KG1 (cell line): Measurements from ENCODE around the gene UGGT2.
"Not testable (repeated sequence)": the region's sequence is repeated elsewhere in the genome, so short reads cannot be mapped to it uniquely, and the experiment has no call there.

Source experiments
- DNase-seq: peaks from one replicate; lab custom pipeline; 2025; lab: John Stamatoyannopoulos, UW

The UGGT2 gene

DNA sequence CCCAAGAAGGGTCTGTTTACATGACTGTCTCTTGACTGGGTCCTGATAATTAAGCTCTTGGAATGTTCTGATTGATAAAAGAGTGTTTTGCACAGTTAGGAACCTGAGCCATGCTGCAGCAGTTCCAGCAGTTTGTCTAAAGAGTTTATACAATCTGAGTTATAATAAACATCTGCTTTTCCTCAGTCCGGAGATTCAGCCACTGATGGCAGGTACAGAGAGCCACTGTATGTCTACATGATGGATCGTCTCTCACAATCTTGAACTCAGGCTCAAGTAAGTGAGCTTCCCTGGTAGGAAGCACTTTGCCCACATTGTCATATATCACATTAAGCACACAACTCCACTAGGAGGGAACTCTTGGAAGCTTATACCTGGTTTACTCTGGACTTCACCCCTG is 84.3 kb downstream of the UGGT2 start:
- no peak for DNase-seq

- no peak for DNase-seq
Measured at GRCh38 chr13:95957331-95957730, 95.9 kb downstream of the UGGT2 start.

DNA sequence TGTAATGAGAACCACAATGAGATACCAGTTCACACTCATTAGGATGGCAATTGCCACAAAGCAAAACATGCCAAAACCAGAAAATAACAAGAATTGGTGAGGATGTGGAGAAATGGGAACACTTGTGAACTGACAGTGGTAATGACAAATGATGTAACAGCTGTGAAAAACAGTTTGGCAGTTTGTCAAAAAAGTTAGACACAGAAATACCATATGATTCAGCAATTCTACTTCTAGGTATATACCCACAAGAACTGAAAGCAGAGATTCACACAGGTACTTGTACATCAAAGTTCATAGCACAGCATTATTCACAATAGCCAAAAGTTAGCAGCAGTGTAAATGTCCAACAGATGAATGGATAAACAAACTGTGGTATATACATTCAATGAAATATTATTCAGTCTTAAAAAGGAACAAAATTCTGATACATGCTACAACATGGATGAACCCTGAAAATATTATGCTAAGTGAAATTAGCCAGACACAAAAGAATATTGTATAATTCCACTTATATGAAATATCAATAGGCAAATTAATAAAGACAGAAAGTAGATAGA is 96.5 kb downstream of the UGGT2 start:
- no peak for DNase-seq

- no peak for DNase-seq
Measured at GRCh38 chr13:95955719-95956118, 97.5 kb downstream of the UGGT2 start.

GRCh38 chr13:95955255-95955654 is 97.9 kb downstream of the UGGT2 start:
- DNase-seq = no peak

- no peak for DNase-seq
Measured at GRCh38 chr13:95954266-95954665, 98.9 kb downstream of the UGGT2 start.

GRCh38 chr13:95950103-95950502 is 103.1 kb downstream of the UGGT2 start:
- DNase-seq = no peak

DNA sequence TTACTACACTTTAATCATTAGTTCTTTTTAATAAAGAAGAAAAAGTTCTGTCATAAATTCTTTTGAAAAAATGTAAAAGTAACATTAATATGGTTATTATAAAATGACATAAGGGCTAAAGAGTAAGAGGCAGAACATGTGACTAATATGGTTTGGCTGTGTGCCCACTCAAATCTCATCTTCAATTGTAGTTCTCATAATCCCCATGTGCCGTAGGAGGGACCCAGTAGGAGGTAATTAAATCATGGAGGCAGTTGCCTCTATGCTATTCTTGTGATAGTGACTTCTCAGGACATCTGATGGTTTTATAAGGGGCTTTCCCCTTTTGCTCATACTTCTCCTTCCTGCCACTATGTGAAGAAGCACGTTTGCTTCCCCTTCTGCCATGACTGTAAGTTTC is 104.5 kb downstream of the UGGT2 start:
- DNase-seq = no peak

DNA sequence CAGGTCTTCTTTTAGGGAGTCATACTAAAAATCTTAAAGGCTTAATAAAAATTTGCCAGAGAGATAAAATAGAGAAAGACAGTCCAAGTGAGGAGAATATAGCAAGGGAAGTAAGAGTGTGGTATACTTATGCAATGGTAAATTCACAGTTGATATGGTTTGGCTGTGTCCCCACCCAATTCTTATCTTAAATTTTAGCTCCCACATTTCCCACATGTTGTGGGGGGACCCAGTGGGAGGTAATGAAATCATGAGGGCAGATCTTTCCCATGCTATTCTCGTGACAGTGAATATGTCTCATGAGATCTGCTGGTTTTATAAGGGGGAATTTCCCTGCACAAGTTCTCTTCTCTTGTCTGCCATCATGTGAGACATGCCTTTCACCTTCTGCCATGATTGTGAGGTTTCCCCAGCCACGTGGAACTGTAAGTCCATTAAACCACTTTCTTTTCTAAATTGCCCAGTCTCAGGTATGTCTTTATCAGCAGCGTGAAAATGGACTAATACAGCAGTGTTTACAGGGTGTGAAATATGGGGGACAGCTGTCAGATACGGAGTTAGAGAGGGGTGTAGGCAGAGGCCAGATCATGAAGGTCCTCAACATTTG is 115.4 kb downstream of the UGGT2 start:
- DNase-seq = no peak

GRCh38 chr13:95931300-95932025 is 121.7 kb downstream of the UGGT2 start:
- no peak for DNase-seq

DNA sequence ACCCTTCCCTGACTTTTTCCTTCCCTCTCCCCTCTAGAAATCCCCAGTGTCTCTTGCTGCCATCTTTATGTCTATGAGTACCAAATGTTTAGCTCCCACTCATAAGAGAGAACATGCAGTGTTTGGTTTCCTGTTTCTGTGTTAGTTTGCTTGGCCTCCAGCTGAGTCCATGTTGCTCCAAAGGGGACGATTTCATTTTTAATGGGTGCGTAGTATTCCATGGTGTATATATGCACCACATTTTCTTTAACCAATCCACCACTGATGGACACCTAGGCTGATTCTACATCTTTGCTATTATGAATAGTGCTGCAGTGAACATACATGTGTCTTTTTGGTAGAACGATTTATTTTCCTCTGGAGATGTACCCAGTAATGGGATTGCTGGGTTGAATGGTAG is 123.8 kb downstream of the UGGT2 start:
- no peak for DNase-seq

GRCh38 chr13:95928367-95928906 is 124.8 kb downstream of the UGGT2 start:
- not testable (repeated sequence) for DNase-seq

- no peak for DNase-seq
Measured at GRCh38 chr13:95926231-95926630, 127.0 kb downstream of the UGGT2 start.

DNA sequence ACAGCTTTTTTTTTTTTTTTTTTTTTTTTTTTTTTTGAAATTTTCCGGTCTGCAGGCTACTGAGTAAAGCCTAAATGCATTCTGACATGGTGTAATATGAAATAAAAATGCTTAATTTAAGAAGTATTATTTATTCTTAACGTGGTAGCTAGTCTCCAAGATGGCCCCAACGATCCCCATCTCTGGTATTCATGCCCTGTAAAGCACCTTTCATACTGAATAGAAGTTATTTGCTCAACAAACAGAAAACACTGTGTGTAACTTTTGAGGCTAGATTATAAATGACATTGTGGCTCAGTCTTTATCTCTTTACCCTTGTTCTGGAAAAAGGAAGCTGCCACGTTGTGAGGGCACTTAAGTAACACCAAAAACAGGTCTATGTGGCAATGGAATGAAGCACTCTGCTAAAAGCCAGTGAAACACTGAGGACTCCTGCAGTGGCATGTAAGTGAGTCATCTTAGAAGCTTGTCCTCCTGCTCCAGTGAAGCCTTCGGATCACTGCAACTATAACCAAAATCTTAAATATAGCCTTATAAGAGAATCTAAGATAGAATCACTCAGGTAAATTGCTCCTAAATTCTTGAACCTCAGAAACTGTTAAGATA is 128.7 kb downstream of the UGGT2 start:
- DNase-seq = no peak

- DNase-seq = no peak
Measured at GRCh38 chr13:95921485-95921884, 131.7 kb downstream of the UGGT2 start.

DNA sequence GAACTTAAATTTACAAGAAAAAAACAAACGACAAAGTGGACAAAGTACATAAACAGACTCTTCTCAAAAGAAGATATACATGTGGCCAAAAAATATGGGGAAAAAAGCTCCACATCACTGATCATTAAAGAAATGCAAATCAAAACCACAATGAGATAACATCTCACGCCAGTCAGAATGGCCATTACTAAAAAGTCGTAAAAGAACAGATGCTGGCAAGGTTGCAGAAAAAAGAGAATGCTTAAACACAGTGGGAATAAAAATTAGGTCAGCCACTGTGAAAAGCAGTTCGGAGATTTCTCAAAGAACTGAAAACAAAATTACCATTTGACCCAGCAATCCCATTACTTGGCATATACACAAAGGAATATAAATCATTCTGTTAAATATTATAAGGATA is 132.7 kb downstream of the UGGT2 start:
- DNase-seq = no peak

DNA sequence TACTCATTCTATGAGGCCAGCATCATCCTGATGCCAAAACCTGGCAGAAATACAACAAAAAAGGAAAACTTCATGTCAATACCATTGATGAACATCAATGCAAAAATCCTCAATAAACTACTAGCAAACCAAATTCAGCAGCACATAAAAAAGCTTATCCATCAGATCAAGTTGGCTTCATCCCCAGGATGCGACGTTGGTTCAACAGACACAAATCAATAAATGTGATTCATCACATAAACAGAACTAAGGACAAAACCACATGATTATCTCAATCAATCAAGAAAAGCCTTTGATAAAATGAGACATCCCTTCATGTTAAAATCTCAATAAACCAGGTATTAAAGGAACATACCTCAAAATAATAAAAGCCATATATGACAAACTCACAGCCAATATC is 134.3 kb downstream of the UGGT2 start:
- DNase-seq = no peak

- DNase-seq = no peak
Measured at GRCh38 chr13:95914991-95915501, 138.2 kb downstream of the UGGT2 start.

DNA sequence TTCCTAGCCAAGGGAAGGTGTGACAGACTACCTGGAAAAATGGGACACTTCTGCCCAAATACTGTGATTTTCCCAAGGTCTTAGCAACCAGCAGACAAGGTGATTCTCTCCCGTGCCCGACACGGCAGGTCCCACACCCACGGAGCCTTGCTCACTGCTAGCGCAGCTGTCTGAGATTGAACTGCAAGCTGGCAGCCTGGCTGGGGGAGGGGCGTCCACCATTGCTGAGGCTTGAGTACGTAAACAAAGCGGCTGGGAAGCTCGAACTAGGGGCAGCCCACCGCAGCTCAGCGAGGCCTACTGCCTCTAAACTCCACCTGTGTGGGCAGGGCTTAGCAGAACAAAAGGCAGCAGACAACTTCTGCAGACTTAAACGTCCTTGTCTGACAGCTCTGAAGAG is 146.2 kb downstream of the UGGT2 start:
- DNase-seq = no peak

DNA sequence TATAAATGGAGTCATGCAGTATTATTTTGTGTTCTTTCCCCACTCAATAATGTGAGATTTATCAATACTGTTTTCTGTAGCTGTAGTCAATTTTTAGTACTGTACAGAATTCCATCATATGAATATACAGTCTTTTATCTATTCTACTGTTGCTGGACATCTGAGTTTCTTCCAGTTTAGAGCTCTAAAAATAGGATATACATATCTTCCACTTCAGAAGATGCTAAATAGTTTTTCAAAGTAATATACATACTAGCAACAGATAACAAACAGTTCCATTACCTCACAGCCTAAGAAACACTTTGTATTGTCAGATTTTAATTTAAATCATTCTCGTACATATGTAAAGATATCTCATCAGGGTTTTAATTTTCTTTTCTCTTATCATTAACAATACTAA is 149.6 kb downstream of the UGGT2 start:
- no peak for DNase-seq

DNA sequence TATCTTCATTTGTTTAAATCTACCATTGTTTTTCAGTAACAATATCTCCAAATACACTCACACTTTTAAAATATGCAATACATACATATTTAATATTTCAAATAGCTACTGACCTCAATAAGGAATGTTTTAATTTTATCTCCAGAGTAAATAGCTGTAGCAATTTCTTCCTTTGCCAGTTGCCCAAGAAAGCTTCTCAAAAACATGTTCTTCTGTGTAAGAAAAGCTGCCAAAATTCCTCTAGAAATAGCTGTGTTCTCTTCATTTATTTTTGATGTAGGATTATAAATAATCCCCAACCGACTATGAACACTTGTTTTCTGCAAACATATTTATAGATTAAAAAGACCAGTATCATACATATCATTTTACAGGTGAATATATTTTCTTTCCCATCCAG is 150.5 kb downstream of the UGGT2 start:
- DNase-seq = no peak

DNA sequence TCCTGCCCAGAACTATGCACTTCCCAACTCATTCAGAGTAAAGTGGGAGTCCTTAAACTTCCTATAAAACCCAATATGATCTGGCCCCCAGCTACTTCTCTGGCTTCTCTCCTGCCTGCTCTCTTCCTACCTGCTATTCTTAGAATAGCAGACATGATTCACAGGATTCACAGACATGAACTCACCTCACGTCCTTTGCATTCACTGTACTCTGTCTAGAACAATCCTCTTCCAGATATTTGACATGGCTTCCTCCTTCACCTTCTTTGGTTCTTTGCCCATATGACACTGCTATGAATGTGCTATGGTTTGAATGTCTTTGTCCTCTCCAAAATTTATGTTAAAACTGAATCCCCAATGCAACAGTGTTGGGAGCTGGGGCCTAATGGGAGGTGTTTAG is 154.9 kb downstream of the UGGT2 start:
- DNase-seq = no peak

DNA sequence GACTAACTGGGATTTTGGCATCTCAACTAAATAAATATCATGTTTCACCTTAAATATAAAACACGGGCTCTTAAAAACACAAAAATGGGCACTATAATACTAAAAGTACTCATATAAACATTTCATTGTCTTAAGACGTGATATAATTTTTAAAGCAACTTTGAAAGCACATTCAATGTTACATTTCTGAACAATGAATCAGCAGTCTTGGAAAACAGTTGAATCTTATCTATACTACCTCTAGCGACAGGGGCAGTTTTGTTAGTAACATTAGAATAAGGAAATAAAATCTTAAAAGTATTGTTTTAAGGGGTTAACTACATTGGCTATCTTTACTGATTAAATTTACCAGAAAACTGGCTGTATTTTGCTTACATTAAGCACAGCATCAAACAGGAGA is 156.9 kb downstream of the UGGT2 start:
- no peak for DNase-seq
